K562 (cell line): ENCODE results near the gene SHFL. TPM values are rescaled to one million over a fixed set of nuclear protein-coding genes. Genes with fewer than 3 reads are reported as not detected.

Experiments
- BRD4 ChIP-seq: fragments of 200-600 bp; sonication (generic); IDR thresholded peaks from 2 replicates; pipeline ENCODE4 v1.6.1; 2017; ENCODE audit warnings: inconsistent platforms
- HDAC6 ChIP-seq: IDR thresholded peaks from 2 replicates; pipeline ENCODE4 v1.6.1; 2012; ENCODE audit warnings: low read depth, mild to moderate bottlenecking, control low read depth, inconsistent platforms, low read length, moderate library complexity
- KAT8 ChIP-seq: fragments of 450-650 bp; IDR thresholded peaks from 2 replicates; pipeline ENCODE4 v1.6.1; 2016; ENCODE audit warnings: low read depth, mild to moderate bottlenecking
- MBD2 ChIP-seq: sonication (generic); IDR thresholded peaks from 2 replicates; pipeline ENCODE4 v1.6.1; 2016; ENCODE audit warnings: low read depth, borderline replicate concordance
- RBM39 ChIP-seq: fragments of 200-400 bp; formaldehyde crosslinking; optimal IDR thresholded peaks from 2 replicates; pipeline ENCODE3; 2018; ENCODE audit warnings: low read depth, low read length
- TEAD4 ChIP-seq, 2 experiments: sonication (generic) in 1 of 2; formaldehyde crosslinking in 1 of 2; IDR thresholded peaks; 2 replicates each; pipeline versions ENCODE4 v1.6.1 to v1.8.0; 2012 to 2022; ENCODE audit warnings: borderline replicate concordance in 1 of 2, inconsistent platforms in 1 of 2, low read length in 1 of 2, mild to moderate bottlenecking in 1 of 2, missing genetic modification reagents in 1 of 2
- ZBTB17 ChIP-seq: fragments of 450-650 bp; formaldehyde crosslinking; IDR thresholded peaks from 2 replicates; pipeline ENCODE4 v1.4.0; 2020; ENCODE audit warnings: mild to moderate bottlenecking
- ZNF431 ChIP-seq: sonication (generic); formaldehyde crosslinking; IDR thresholded peaks from 2 replicates; pipeline ENCODE4 v1.8.0; 2022; ENCODE audit warnings: mild to moderate bottlenecking, missing genetic modification reagents
- ZNF444 ChIP-seq: fragments of 250-450 bp; sonication (Bioruptor Pico); IDR thresholded peaks from 2 replicates; pipeline ENCODE4 v1.4.0; 2020; ENCODE audit warnings: mild to moderate bottlenecking, moderate library complexity
- ZNF77 ChIP-seq: fragments of 250-450 bp; sonication (Bioruptor Pico); IDR thresholded peaks from 2 replicates; pipeline ENCODE4 v1.5.0; 2020
- ZNF79 ChIP-seq: fragments of 250-450 bp; sonication (Bioruptor Pico); IDR thresholded peaks from 2 replicates; pipeline ENCODE4 v1.4.0; 2020; ENCODE audit warnings: low read depth, mild to moderate bottlenecking, moderate library complexity
- polyA plus RNA-seq, 8 experiments: library from polyadenylated mRNA; depleted of rRNA in 4 of 8; stranded (reverse) in 5 of 8; unstranded in 3 of 8; fragments of >200 nt; fragmentation: Nextera tagmentation in 2 of 8; fragmentation: Illumina TruSeq in 1 of 8; extraction: Ambion mirVana in 2 of 8; extraction: Trizol in 1 of 8; gene quantifications; 2 replicates each; pipeline versions ENCODE4 v1.2.1 to v1.2.3, GENCODE V29; 2011 to 2014; ENCODE audit warnings: inconsistent platforms in 1 of 8, missing spikeins in 1 of 8
- total RNA-seq, 7 experiments: library from RNA; depleted of rRNA in 6 of 7; stranded (reverse); fragments of >200 nt in 6 of 7; fragmentation: Illumina TruSeq in 2 of 7; extraction: Trizol in 2 of 7; gene quantifications; 2 replicates each; pipeline versions ENCODE4 v1.2.1 to v1.2.3, GENCODE V29; 2011 to 2021; ENCODE audit warnings: low replicate concordance in 1 of 7
- TF ChIP-seq, protein P1 (sequence below): sonication (generic); formaldehyde crosslinking; IDR thresholded peaks from 2 replicates; pipeline ENCODE4 v1.8.0; 2022; ENCODE audit warnings: mild to moderate bottlenecking, missing genetic modification reagents
- TF ChIP-seq, protein P2 (sequence below): fragments of 450-650 bp; conservative IDR thresholded peaks from 2 replicates; pipeline ENCODE4 v1.6.1; 2016; ENCODE audit warnings: missing genetic modification characterization, low read depth, mild to moderate bottlenecking, control low read depth, missing compliant biosample characterization
- TF ChIP-seq, protein P3 (sequence below), 2 experiments: fragments of 200-800 bp in 1 of 2; sonication (Bioruptor generic) in 1 of 2; sonication (generic) in 1 of 2; formaldehyde crosslinking in 1 of 2; IDR thresholded peaks in 1 of 2; conservative IDR thresholded peaks in 1 of 2; 2 replicates each; pipeline versions ENCODE4 v1.5.0 to v1.6.1; 2016 to 2020; ENCODE audit warnings: missing compliant biosample characterization in 1 of 2, missing genetic modification characterization in 1 of 2, missing genetic modification reagents in 1 of 2
- TF ChIP-seq, protein P4 (sequence below): sonication (generic); formaldehyde crosslinking; IDR thresholded peaks from 2 replicates; pipeline ENCODE4 v1.8.0; 2023; ENCODE audit warnings: missing genetic modification reagents, mild to moderate bottlenecking, borderline replicate concordance

Gene SHFL
- total and polyA plus RNA-seq, 9 of the 15 experiments (the other 6 are each of a cell fraction or from before 2014, with no cell fraction given), result 1.5 to 25.7 (median 13.0) TPM

DNA sequence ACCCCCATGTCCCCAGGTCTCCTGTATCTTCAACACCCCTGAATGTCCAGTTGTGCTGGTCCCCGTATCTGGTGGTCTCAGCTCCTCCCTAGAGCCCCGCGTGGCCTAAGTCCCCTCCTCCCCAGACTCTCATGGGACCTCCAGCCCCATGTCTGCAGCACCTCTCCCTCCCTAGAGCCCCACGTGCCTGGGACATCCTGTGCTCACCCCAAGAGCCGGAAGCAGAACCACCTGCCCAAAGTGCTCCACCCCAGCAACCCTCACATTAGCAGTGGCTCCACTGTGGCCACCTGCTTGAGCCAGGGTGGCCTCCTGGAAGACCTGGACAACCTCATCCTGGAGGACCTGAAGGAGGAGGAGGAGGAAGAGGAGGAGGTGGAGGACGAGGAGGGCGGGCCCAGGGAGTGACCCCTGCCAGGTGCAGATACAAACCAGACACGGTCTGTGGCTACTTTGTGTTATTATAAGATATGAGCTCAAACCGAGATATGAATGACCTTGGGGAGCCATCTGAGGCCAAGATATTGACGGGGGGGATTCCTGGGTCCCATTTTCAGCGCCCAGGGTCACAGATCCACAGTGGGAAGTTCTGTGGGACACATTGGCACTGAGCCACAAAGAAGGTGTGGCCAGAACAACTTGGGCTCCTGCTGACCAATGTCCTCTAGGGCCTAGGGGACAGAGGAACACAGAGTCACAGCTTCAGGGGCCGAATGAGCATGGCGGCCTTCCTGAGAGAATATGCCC lies 6.0 kb downstream of the SHFL start (continued):
- TF ChIP-seq, protein P1, sequence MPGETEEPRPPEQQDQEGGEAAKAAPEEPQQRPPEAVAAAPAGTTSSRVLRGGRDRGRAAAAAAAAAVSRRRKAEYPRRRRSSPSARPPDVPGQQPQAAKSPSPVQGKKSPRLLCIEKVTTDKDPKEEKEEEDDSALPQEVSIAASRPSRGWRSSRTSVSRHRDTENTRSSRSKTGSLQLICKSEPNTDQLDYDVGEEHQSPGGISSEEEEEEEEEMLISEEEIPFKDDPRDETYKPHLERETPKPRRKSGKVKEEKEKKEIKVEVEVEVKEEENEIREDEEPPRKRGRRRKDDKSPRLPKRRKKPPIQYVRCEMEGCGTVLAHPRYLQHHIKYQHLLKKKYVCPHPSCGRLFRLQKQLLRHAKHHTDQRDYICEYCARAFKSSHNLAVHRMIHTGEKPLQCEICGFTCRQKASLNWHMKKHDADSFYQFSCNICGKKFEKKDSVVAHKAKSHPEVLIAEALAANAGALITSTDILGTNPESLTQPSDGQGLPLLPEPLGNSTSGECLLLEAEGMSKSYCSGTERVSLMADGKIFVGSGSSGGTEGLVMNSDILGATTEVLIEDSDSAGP, result no peak
- TF ChIP-seq ZNF444 (no peak), TEAD4 (IDR thresholded peaks at IDR 0.05; ENCODE audit: low read length) (peak; percentile 71; the same call in 1 of the 2 replicates), TEAD4 (CRISPR knock-in tag; IDR thresholded peaks at IDR 0.05; ENCODE audit: borderline replicate concordance) (no peak), HDAC6 (no peak), MBD2 (no peak), ZNF431 (CRISPR knock-in tag) (no peak), ZNF79 (no peak), ZNF77 (CRISPR knock-in tag) (no peak), KAT8 (no peak), RBM39 (no peak), ZBTB17 (CRISPR knock-in tag) (no peak), BRD4 (no peak)
- TF ChIP-seq, protein P2, sequence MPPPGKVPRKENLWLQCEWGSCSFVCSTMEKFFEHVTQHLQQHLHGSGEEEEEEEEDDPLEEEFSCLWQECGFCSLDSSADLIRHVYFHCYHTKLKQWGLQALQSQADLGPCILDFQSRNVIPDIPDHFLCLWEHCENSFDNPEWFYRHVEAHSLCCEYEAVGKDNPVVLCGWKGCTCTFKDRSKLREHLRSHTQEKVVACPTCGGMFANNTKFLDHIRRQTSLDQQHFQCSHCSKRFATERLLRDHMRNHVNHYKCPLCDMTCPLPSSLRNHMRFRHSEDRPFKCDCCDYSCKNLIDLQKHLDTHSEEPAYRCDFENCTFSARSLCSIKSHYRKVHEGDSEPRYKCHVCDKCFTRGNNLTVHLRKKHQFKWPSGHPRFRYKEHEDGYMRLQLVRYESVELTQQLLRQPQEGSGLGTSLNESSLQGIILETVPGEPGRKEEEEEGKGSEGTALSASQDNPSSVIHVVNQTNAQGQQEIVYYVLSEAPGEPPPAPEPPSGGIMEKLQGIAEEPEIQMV, result no peak
- TF ChIP-seq, protein P3, sequence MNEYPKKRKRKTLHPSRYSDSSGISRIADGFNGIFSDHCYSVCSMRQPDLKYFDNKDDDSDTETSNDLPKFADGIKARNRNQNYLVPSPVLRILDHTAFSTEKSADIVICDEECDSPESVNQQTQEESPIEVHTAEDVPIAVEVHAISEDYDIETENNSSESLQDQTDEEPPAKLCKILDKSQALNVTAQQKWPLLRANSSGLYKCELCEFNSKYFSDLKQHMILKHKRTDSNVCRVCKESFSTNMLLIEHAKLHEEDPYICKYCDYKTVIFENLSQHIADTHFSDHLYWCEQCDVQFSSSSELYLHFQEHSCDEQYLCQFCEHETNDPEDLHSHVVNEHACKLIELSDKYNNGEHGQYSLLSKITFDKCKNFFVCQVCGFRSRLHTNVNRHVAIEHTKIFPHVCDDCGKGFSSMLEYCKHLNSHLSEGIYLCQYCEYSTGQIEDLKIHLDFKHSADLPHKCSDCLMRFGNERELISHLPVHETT (CRISPR knock-in tag; conservative IDR thresholded peaks at IDR 0.05 in 1 of 2, IDR thresholded peaks at IDR 0.05 in 1 of 2), result no peak
- TF ChIP-seq, protein P4, sequence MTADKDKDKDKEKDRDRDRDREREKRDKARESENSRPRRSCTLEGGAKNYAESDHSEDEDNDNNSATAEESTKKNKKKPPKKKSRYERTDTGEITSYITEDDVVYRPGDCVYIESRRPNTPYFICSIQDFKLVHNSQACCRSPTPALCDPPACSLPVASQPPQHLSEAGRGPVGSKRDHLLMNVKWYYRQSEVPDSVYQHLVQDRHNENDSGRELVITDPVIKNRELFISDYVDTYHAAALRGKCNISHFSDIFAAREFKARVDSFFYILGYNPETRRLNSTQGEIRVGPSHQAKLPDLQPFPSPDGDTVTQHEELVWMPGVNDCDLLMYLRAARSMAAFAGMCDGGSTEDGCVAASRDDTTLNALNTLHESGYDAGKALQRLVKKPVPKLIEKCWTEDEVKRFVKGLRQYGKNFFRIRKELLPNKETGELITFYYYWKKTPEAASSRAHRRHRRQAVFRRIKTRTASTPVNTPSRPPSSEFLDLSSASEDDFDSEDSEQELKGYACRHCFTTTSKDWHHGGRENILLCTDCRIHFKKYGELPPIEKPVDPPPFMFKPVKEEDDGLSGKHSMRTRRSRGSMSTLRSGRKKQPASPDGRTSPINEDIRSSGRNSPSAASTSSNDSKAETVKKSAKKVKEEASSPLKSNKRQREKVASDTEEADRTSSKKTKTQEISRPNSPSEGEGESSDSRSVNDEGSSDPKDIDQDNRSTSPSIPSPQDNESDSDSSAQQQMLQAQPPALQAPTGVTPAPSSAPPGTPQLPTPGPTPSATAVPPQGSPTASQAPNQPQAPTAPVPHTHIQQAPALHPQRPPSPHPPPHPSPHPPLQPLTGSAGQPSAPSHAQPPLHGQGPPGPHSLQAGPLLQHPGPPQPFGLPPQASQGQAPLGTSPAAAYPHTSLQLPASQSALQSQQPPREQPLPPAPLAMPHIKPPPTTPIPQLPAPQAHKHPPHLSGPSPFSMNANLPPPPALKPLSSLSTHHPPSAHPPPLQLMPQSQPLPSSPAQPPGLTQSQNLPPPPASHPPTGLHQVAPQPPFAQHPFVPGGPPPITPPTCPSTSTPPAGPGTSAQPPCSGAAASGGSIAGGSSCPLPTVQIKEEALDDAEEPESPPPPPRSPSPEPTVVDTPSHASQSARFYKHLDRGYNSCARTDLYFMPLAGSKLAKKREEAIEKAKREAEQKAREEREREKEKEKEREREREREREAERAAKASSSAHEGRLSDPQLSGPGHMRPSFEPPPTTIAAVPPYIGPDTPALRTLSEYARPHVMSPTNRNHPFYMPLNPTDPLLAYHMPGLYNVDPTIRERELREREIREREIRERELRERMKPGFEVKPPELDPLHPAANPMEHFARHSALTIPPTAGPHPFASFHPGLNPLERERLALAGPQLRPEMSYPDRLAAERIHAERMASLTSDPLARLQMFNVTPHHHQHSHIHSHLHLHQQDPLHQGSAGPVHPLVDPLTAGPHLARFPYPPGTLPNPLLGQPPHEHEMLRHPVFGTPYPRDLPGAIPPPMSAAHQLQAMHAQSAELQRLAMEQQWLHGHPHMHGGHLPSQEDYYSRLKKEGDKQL, result no peak
